Stomach smooth muscle (tissue), 2 donors: Measurements from ENCODE around the gene C1orf74.

Source experiments
- H3K27ac ChIP-seq: one replicate; pipeline ENCODE4 v1.7.0; 2013; ENCODE audit warnings: mild to moderate bottlenecking, low read length, inconsistent platforms
- H3K27me3 ChIP-seq, 2 donors: one replicate each; pipeline ENCODE4 v1.7.0; 2013; ENCODE audit warnings: low read length in 2 of 2; ENCODE audit not compliant: insufficient read depth in 2 of 2, control insufficient read depth in 1 of 2
- H3K36me3 ChIP-seq, 2 donors: one replicate each; pipeline ENCODE4 v1.7.0; 2013; ENCODE audit warnings: low read length in 2 of 2; ENCODE audit not compliant: control insufficient read depth in 2 of 2, insufficient read depth in 2 of 2
- H3K4me1 ChIP-seq: one replicate; pipeline ENCODE4 v1.7.0; 2013; ENCODE audit warnings: low read length; ENCODE audit not compliant: control insufficient read depth, insufficient read depth
- H3K4me3 ChIP-seq, 2 donors: one replicate each; pipeline ENCODE4 v1.7.0; 2013; ENCODE audit warnings: low read length in 2 of 2
- H3K9ac ChIP-seq, 2 donors: one replicate each; pipeline ENCODE4 v1.7.0; 2013; ENCODE audit warnings: low read length in 2 of 2, mild to moderate bottlenecking in 1 of 2
- H3K9me3 ChIP-seq, 2 donors: one replicate each; pipeline ENCODE4 v1.7.0; 2013; ENCODE audit warnings: low read length in 2 of 2; ENCODE audit not compliant: control insufficient read depth in 2 of 2
- donor health status: healthy.
- donor health status: Pancreatic carcinoma.

C1orf74 gene

DNA sequence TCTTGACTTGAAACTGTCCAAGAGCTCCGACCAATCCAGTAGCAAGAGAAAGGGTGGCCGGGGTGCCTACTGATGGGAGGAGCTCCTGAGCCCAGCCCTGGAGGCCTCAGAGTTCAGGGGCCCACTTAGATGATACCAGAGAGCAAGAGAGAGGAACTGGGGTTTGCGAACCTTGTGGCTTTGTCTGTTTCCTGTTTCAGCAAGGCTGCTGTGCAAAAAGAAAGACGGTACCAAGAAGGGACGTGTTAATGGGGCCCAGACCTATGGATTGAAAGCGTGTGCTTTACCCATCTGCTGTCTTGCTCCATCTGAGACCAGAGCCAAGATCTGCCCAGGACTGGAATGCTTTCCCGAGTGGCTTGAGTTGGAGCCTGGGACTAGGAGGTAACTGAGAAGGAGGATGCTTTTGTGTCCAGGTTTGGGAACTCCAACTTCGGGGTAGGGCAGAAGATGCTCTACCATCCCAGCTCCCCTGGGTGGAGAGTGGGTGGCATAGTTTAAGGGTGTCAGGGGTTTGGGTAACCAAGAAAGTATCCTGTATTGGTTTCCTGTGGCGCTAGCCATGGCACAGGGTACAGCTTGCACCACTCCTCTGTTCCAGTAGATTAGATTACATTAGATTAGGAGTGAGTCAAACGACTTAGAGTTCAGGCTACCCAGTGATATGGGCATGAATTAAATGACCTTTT lies 28.3 kb downstream of the C1orf74 start, which contains the start of gene TRAF3IP3:
TRAF3IP3 (plus strand) TSS at position 128 of the 689 bp plus-strand sequence. CDS start 3,987 bp downstream, outside the sequence.
- Histone ChIP-seq H3K27me3 (no peaks in the 10 kb centered on the region), H3K9me3 (no peaks in the 10 kb centered on the region), H3K9ac (no peak within 1 kb of the TSS), H3K36me3 (no peaks in the 10 kb centered on the region), H3K27ac (no peak within 1 kb of the TSS), H3K4me1 (peaks cover 11% of the 10 kb centered on the region), H3K4me3 (no peak within 1 kb of the TSS)

DNA sequence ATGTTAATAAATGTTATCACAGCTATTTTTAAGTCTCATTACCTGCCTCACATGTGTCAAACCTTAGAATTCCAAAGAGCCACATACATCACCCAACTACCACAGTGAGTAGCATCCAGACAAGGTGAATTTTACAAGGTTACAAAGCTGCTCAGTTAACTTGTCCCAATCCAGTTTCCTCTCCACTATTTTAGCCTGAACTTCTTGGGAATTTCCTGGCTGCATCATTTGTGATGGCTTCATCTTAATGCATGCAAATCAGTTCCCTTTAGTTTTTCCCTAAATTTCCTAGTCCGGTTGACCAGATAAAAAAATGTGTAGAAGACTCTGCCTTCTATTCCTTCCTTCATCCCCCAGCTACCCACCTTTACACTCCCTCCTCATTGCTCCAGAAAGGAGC lies 29.1 kb downstream of the C1orf74 start:
- Histone ChIP-seq H3K9me3 (no peaks in the 10 kb centered on the region), H3K27me3 (no peaks in the 10 kb centered on the region), H3K4me1 (peaks cover 11% of the 10 kb centered on the region), H3K27ac (no peak overlapping the region), H3K9ac (no peak overlapping the region), H3K36me3 (no peaks in the 10 kb centered on the region), H3K4me3 (no peak overlapping the region)

DNA sequence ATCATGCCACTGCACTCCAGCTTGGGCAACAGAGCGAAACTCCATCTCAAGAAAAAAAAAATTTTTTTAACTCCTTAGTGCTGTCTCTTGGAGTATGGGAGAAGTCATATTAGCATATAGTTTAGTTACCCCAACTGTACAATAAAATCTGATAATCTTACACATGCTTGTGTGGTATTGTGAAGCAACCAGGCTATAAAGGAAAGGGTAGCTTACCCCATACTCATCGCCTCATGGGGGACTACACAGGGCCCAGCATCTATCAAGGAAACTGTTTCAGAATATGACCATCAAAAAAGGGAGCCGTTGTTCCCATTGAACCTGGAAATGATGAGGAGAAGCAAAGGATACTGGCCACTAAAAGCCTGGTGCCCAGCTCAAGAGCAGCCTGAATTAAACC lies 31.5 kb downstream of the C1orf74 start:
- Histone ChIP-seq H3K9me3 (no peaks in the 10 kb centered on the region), H3K4me3 (no peak overlapping the region), H3K36me3 (no peaks in the 10 kb centered on the region), H3K27me3 (no peaks in the 10 kb centered on the region), H3K27ac (no peak overlapping the region), H3K4me1 (peaks cover 13% of the 10 kb centered on the region), H3K9ac (no peak overlapping the region)

- no peak overlapping the region for H3K27ac ChIP-seq
- H3K9ac ChIP-seq, result no peak overlapping the region
- H3K4me3 ChIP-seq, result no peak overlapping the region
- H3K27me3 ChIP-seq, result no peaks in the 10 kb centered on the region
- H3K9me3 ChIP-seq, result no peaks in the 10 kb centered on the region
- peaks cover 15% of the 10 kb centered on the region for H3K4me1 ChIP-seq
- no peaks in the 10 kb centered on the region for H3K36me3 ChIP-seq
These were observed 32.6 kb downstream of the C1orf74 start for GRCh38 chr1:209751627-209752231.

GRCh38 chr1:209749670-209750323 lies 34.6 kb downstream of the C1orf74 start:
- no peak overlapping the region for H3K9ac ChIP-seq
- H3K9me3 ChIP-seq, result no peaks in the 10 kb centered on the region
- no peak overlapping the region for H3K27ac ChIP-seq
- H3K27me3 ChIP-seq, result no peaks in the 10 kb centered on the region
- H3K36me3 ChIP-seq, result no peaks in the 10 kb centered on the region
- H3K4me3 ChIP-seq, result no peak overlapping the region
- H3K4me1 ChIP-seq, result peaks cover 8% of the 10 kb centered on the region

- Histone ChIP-seq H3K36me3 (no peaks in the 10 kb centered on the region), H3K4me1 (peaks cover 8% of the 10 kb centered on the region), H3K27ac (no peak overlapping the region), H3K4me3 (no peak overlapping the region), H3K9ac (no peak overlapping the region), H3K27me3 (no peaks in the 10 kb centered on the region), H3K9me3 (no peaks in the 10 kb centered on the region)
These were observed 35.2 kb downstream of the C1orf74 start for GRCh38 chr1:209749205-209749604.

- Histone ChIP-seq H3K36me3 (no peaks in the 10 kb centered on the region), H3K4me1 (peaks cover 8% of the 10 kb centered on the region), H3K9me3 (no peaks in the 10 kb centered on the region), H3K27ac (no peak overlapping the region), H3K4me3 (no peak overlapping the region), H3K27me3 (no peaks in the 10 kb centered on the region), H3K9ac (no peak overlapping the region)
These were observed 35.7 kb downstream of the C1orf74 start for GRCh38 chr1:209748620-209749019.

DNA sequence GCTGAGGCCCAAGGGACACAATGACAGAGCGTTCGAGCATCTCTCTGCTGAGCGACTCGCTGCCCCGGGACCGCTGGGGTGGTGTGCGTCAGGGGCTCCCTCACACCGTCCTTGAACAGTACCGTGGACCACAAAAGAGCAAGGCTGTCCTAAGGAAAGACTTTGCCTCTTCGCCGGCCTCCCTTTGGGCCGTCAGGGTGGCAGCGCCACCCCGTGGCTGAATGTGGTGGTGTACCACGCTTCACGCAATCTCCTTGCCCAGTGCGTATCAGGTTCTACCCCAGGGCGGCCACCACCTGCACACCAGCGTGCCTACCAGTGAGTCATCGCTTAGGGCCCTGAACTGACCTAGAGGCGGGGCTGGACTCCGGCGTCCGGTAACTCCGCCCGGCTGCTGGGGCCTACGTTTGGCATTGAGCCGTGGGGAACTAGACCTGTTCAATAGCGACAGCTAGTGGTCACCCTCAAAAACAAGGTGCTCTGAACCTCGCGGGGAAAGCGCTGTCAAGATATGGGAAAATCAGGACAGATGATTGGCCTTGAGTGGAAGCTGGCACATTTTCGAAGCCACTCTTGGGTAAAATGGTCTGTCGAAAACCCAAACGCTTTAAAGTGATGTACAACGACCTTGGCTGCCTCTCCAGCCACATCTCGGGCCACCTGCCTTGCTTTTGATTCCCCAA lies 36.6 kb downstream of the C1orf74 start:
- Histone ChIP-seq H3K36me3 (no peaks in the 10 kb centered on the region), H3K4me1 (peaks cover 13% of the 10 kb centered on the region), H3K9ac (peak overlapping the region in 1 of 2 donors; percentile 48), H3K9me3 (no peaks in the 10 kb centered on the region), H3K27ac (peak overlapping the region; percentile 13), H3K27me3 (no peaks in the 10 kb centered on the region), H3K4me3 (peak overlapping the region; percentile 64 to 72)

GRCh38 chr1:209746451-209747165 lies 37.8 kb downstream of the C1orf74 start:
- H3K27ac ChIP-seq, result no peak overlapping the region
- H3K27me3 ChIP-seq, result no peaks in the 10 kb centered on the region
- no peaks in the 10 kb centered on the region for H3K9me3 ChIP-seq
- no peak overlapping the region for H3K4me3 ChIP-seq
- no peak overlapping the region for H3K9ac ChIP-seq
- no peaks in the 10 kb centered on the region for H3K36me3 ChIP-seq
- peaks cover 19% of the 10 kb centered on the region for H3K4me1 ChIP-seq

- H3K36me3 ChIP-seq, result no peaks in the 10 kb centered on the region
- H3K4me3 ChIP-seq, result peak overlapping the region in 1 of 2 donors; percentile 55
- H3K4me1 ChIP-seq, result peaks cover 19% of the 10 kb centered on the region
- no peaks in the 10 kb centered on the region for H3K9me3 ChIP-seq
- H3K27me3 ChIP-seq, result no peaks in the 10 kb centered on the region
- no peak overlapping the region for H3K27ac ChIP-seq
- no peak overlapping the region for H3K9ac ChIP-seq
These were observed 41.2 kb downstream of the C1orf74 start for GRCh38 chr1:209743145-209743482.
